Activated CD4-positive, alpha-beta T cell treated with anti-CD3 and anti-CD28 coated beads for 36 hours (primary cell): ENCODE measurements around the gene CACNA2D2. TPM values are rescaled to one million over a fixed set of nuclear protein-coding genes. Genes with fewer than 3 reads are reported as not detected.

ENCODE experiments used
- ATAC-seq: fragments of 200-7000 bp; cut with Tn5 transposase; one replicate; pipeline ENCODE4 v1.10.0; 2021; ENCODE audit warnings: mild to moderate bottlenecking, moderate library complexity
- CTCF ChIA-PET: fragments of 350-600 bp; sonication (Branson Sonifier 250); formaldehyde crosslinking; loops from one replicate; lab custom pipeline; 2021; ENCODE audit warnings: antibody characterized with exemption; lab: Charles Lee
- POLR2A ChIA-PET: fragments of 350-600 bp; sonication (Branson Sonifier 250); formaldehyde crosslinking; loops from one replicate; lab custom pipeline; 2021; ENCODE audit warnings: antibody characterized with exemption, inconsistent platforms; lab: Charles Lee
- DNase-seq: peaks from one replicate; pipeline ENCODE4 v3.0.0-alpha.2; 2020
- H3K27ac Mint-ChIP-seq: one replicate; pipeline ENCODE4 v1.8.0; 2021; ENCODE audit warnings: mixed read lengths
- H3K27me3 Mint-ChIP-seq: one replicate; pipeline ENCODE4 v1.8.0; 2021; ENCODE audit warnings: mixed read lengths
- H3K36me3 Mint-ChIP-seq: one replicate; pipeline ENCODE4 v1.8.0; 2021; ENCODE audit warnings: low read depth, mixed read lengths
- H3K4me1 Mint-ChIP-seq: one replicate; pipeline ENCODE4 v1.8.0; 2021; ENCODE audit warnings: mixed read lengths
- H3K4me3 Mint-ChIP-seq: one replicate; pipeline ENCODE4 v1.8.0; 2021; ENCODE audit warnings: mild to moderate bottlenecking, moderate library complexity, mixed read lengths
- H3K9me3 Mint-ChIP-seq: one replicate; pipeline ENCODE4 v1.8.0; 2021; ENCODE audit warnings: low read depth, mixed read lengths
- intact Hi-C, 2 experiments: fragments of 100-400 bp; cut with DNase I in 1 of 2; cut with micrococcal nuclease in 1 of 2; formaldehyde crosslinking; loops; one replicate each; pipeline versions ENCODE4 v1.14.2 to v1.15.1; 2022 to 2024; cut with DNase I, micrococcal nuclease
- total RNA-seq, 2 experiments: library from RNA; stranded (reverse); gene quantifications; one replicate each; pipeline ENCODE4 v1.2.3, GENCODE V29; 2021

Gene CACNA2D2
- total RNA-seq, 2 experiments from 2014 or later = 1.1 to 1.5 TPM

DNA sequence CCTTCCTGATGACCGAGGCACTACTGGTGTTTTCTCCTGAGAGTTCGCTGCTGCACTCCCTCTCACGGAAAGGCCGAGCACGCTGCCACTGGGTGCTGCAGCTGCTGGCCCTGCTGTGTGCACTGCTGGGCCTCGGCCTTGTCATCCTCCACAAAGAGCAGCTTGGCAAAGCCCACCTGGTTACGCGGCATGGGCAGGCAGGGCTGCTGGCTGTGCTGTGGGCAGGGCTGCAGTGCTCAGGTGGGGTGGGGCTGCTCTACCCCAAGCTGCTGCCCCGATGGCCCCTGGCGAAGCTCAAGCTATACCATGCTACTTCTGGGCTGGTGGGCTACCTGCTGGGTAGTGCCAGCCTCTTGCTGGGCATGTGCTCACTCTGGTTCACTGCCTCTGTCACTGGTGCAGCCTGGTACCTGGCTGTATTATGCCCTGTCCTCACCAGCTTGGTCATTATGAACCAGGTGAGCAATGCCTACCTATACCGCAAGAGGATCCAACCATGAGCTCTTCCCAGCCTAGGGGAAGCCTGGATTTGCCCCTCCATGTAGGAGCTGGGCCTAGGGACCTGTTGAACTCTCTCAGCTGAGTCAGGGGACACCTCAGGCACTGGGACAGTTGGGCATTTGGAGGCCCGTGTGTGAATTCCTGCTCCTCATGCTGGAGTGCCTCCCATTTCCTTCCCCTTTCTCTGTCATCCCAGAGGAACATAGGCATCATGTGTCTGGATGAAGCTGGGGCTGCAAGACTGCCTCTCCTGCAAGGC is 150.0 kb downstream of the CACNA2D2 start:
- Mint-ChIP-seq H3K4me3 (no peak overlapping the region), H3K4me1 (peaks cover 61% of the 10 kb centered on the region), H3K36me3 (peaks cover 35% of the 10 kb centered on the region), H3K27ac (no peak overlapping the region), H3K27me3 (no peaks in the 10 kb centered on the region), H3K9me3 (no peaks in the 10 kb centered on the region)
- DNase-seq = no peak
- ATAC-seq = no peak
- ChIA-PET POLR2A (interaction anchor here (1.0 to 1.2 kb wide), 2 partner anchors 12 to 16 kb away, joined by 3 read pairs; no protein-coding TSS in a partner anchor), CTCF (interaction anchor here (0.7 to 1.4 kb wide), 6 partner anchors 11 to 813 kb away, joined by 3 to 9 read pairs (median 4); partner anchors contain the start of genes IFRD2 and TUSC2)
- intact Hi-C loops = loop anchor here (5.0 to 10.0 kb wide), 6 partner anchors 214 to 1704 kb away; partner anchors contain the start of genes CISH (in 2 of the 2), C3orf18 (in 1 of the 2), DCAF1 (in 1 of the 2) and DUSP7 (in 1 of the 2)

DNA sequence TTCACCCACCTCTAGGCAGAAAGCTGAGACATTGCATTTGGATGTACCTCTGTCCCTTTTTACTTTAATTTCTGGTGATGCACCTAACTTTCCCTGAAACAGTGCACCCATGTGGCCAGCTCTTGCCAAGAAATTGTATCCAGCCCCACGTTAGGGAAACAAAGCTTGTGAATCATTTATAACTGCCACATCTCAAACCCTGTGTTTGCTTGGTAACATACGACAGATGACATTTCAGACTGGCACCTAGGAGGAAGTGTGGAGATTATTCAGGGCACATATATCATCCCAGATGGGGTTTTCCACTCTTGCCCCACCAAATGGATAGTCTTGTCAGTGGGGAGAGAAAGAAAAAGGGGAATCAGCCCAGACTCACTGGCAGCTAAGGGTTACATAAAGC is 150.7 kb downstream of the CACNA2D2 start:
- ChIA-PET CTCF (interaction anchor here (0.7 to 1.2 kb wide), 6 partner anchors 11 to 813 kb away, joined by 3 to 6 read pairs (median 4); partner anchors contain the start of genes IFRD2 and TUSC2), POLR2A (interaction anchor here (0.6 kb wide), 1 partner anchor 1141 kb away, joined by 5 read pairs; no protein-coding TSS in a partner anchor)
- Mint-ChIP-seq H3K4me1 (peaks cover 63% of the 10 kb centered on the region), H3K9me3 (no peaks in the 10 kb centered on the region), H3K27ac (no peak overlapping the region), H3K36me3 (peaks cover 37% of the 10 kb centered on the region), H3K27me3 (no peaks in the 10 kb centered on the region), H3K4me3 (no peak overlapping the region)
- intact Hi-C loops = loop anchor here (5.0 to 10.0 kb wide), 6 partner anchors 215 to 1705 kb away; partner anchors contain the start of genes CISH (in 2 of the 2), C3orf18 (in 1 of the 2), DCAF1 (in 1 of the 2) and DUSP7 (in 1 of the 2)
- DNase-seq (peak; percentile 49), ATAC-seq (no peak)

DNA sequence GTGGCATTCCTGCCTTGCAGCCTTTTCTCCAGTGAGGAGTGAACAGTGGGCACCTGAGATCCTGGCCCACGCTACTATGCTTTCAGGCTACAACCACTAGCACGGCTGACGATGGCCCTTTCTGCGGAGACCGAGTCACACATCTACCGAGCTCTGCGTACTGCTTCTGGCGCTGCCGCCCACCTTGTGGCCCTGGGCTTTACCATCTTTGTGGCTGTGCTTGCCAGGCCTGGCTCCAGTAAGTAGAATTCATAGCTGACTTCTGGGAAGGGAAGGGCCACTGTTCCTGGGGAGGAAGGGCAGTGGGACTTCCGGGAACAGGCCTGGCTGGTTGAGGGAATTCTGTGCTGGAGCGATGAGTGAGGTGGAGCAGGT is 152.1 kb downstream of the CACNA2D2 start:
- intact Hi-C loops = loop anchor here (1.0 to 10.0 kb wide), 10 partner anchors 8 to 1706 kb away; partner anchors contain the start of genes CISH (in 2 of the 2), TMEM115 (in 2 of the 2), C3orf18 (in 1 of the 2) and DCAF1 (in 1 of the 2)
- ChIA-PET POLR2A (interaction anchor here (0.5 to 2.7 kb wide), 4 partner anchors 11 to 235 kb away, joined by 3 to 20 read pairs (median 6); partner anchors contain the start of gene RASSF1), CTCF (interaction anchor here (1.0 to 1.9 kb wide), 2 partner anchors 9 to 13 kb away, joined by 3 to 17 read pairs; no protein-coding TSS in a partner anchor)
- H3K36me3 Mint-ChIP-seq = peaks cover 31% of the 10 kb centered on the region
- DNase-seq (no peak), ATAC-seq (no peak)
- peaks cover 55% of the 10 kb centered on the region for H3K4me1 Mint-ChIP-seq
- H3K9me3 Mint-ChIP-seq = no peaks in the 10 kb centered on the region
- peak overlapping the region; percentile 90 for H3K4me3 Mint-ChIP-seq
- H3K27ac Mint-ChIP-seq = peak overlapping the region; percentile 80
- H3K27me3 Mint-ChIP-seq = no peaks in the 10 kb centered on the region

DNA sequence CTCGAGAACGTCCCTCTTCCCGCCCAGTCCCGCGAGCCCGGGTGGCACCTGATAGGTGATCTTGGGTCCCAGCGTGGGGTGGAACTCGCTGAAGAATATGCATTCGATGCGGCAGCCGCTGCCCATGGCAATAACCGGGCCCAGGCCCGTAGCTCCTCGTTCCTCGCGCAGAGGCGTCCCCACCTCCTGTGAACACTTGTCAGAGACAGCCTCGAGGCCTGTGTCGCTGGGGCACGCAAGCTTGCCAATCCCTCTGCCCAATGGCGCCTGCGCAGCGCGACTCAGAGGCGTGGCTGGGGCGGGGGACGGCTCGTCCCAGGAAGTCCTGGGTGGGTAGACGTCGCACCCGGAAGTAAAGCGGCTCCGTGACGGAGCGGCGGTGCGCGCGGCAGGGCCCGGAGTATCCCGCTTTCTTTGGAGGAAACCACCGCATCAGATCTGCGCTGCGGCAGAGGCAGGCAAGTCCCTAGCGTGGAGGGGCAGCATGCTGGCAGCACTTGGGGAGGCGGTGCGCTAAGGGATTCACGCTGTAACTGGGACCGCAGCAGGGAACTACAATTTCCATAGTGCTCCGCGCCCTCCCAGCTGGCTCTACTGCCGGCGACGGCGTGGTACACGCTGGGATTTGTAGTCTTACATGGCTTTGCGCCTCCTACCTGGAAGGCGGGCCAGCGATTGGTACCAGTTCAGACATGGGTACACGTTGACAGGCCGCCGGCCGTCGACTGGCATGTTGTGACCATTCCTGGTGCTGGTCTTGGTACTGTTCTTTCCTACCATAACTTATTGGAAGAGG is 152.7 kb downstream of the CACNA2D2 start, which contains the start of the genes CYB561D2 and NPRL2:
TSS of gene CYB561D2 (plus strand) at position 336 of the 796 bp plus-strand sequence. CDS start 572 bp downstream, outside the sequence.
TSS of gene NPRL2 (minus strand) at position 249 of the 796 bp plus-strand sequence. CDS start at position 126, 123 bp downstream.
- no peaks in the 10 kb centered on the region for H3K9me3 Mint-ChIP-seq
- peaks cover 55% of the 10 kb centered on the region for H3K4me1 Mint-ChIP-seq
- H3K36me3 Mint-ChIP-seq = peaks cover 31% of the 10 kb centered on the region
- H3K4me3 Mint-ChIP-seq = peak within 1 kb of the TSS; percentile 90
- ChIA-PET POLR2A (interaction anchor here (0.5 to 2.7 kb wide), 10 partner anchors 8 to 396 kb away, joined by 3 to 20 read pairs (median 5); partner anchors contain the start of genes CISH, HYAL3, NAA80 and RASSF1), CTCF (interaction anchor here (0.5 to 1.9 kb wide), 14 partner anchors 8 to 267 kb away, joined by 3 to 17 read pairs (median 4); partner anchors contain the start of genes C3orf18, GNAI2, HYAL3 and NAA80)
- ATAC-seq = peak; percentile 90
- intact Hi-C loops = loop anchor here (1.0 to 10.0 kb wide), 14 partner anchors 9 to 1707 kb away; partner anchors contain the start of genes CISH (in 2 of the 2), HEMK1 (in 2 of the 2), IFRD2 (in 2 of the 2) and TMEM115 (in 2 of the 2)
- H3K27ac Mint-ChIP-seq = peak within 1 kb of the TSS; percentile 97
- DNase-seq = peak; percentile 99
- no peaks in the 10 kb centered on the region for H3K27me3 Mint-ChIP-seq

- POLR2A ChIA-PET = interaction anchor here (0.6 to 2.7 kb wide), 10 partner anchors 9 to 395 kb away, joined by 3 to 20 read pairs (median 5); partner anchors contain the start of genes CISH, HYAL3, NAA80 and RASSF1
- Mint-ChIP-seq H3K36me3 (peaks cover 30% of the 10 kb centered on the region), H3K4me1 (peaks cover 51% of the 10 kb centered on the region), H3K4me3 (peak overlapping the region; percentile 90), H3K27ac (peak overlapping the region; percentile 97), H3K27me3 (no peaks in the 10 kb centered on the region), H3K9me3 (no peaks in the 10 kb centered on the region)
- CTCF ChIA-PET = interaction anchor here (0.5 to 1.9 kb wide), 13 partner anchors 10 to 268 kb away, joined by 3 to 17 read pairs (median 4); partner anchors contain the start of genes C3orf18, GNAI2, HYAL3 and NAA80
- DNase-seq (no peak), ATAC-seq (no peak)
- intact Hi-C loops = loop anchor here (1.0 to 10.0 kb wide), 12 partner anchors 13 to 1707 kb away; partner anchors contain the start of genes CISH (in 2 of the 2), HEMK1 (in 2 of the 2), IFRD2 (in 2 of the 2) and C3orf18 (in 1 of the 2)
These were observed 153.3 kb downstream of the CACNA2D2 start for GRCh38 chr3:50350213-50350526.

DNA sequence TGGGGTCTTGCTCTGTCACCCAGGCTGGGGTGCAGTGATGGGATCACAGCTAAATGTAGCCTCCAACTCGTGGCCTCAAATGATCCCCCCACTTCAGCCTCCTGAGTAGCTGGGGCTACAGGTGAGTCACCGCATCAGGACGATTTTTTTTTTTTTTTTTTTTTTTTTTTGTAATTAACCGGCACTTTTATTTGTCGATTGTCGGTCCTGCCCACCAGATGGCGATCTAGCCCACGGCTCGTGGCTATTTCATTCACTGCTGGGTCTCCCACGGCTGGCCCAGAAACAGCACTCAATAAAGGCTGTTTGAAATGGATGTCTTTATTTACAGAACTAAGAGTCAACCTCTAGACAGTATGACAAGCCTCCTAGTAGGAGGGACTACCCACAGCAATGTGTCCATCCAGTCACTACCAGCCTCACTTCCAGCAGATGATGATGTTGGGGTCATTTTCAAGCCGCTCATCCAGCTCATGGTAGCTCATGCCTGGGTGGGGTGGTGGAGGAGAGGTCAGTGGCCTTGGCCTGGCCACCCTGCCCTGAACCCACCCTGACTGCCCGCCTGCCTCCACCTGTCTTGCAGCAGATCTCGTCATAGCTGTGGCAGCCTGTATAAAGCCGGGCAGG is 156.1 kb downstream of the CACNA2D2 start:
- ATAC-seq (peak; percentile 9), DNase-seq (peak; percentile 85)
- Mint-ChIP-seq H3K36me3 (peaks cover 17% of the 10 kb centered on the region), H3K4me3 (no peak overlapping the region), H3K9me3 (no peaks in the 10 kb centered on the region), H3K4me1 (peaks cover 48% of the 10 kb centered on the region), H3K27me3 (no peaks in the 10 kb centered on the region), H3K27ac (peak overlapping the region; percentile 66)
- ChIA-PET CTCF (interaction anchor here (0.6 to 2.5 kb wide), 12 partner anchors 10 to 1059 kb away, joined by 3 to 24 read pairs (median 4); partner anchors contain the start of gene TUSC2), POLR2A (interaction anchor here (0.6 to 1.3 kb wide), 5 partner anchors 10 to 114 kb away, joined by 3 to 4 read pairs (median 3); no protein-coding TSS in a partner anchor)
- intact Hi-C loops = loop anchor here (1.0 to 2.0 kb wide), 2 partner anchors 195 to 196 kb away; no protein-coding TSS in a partner anchor

DNA sequence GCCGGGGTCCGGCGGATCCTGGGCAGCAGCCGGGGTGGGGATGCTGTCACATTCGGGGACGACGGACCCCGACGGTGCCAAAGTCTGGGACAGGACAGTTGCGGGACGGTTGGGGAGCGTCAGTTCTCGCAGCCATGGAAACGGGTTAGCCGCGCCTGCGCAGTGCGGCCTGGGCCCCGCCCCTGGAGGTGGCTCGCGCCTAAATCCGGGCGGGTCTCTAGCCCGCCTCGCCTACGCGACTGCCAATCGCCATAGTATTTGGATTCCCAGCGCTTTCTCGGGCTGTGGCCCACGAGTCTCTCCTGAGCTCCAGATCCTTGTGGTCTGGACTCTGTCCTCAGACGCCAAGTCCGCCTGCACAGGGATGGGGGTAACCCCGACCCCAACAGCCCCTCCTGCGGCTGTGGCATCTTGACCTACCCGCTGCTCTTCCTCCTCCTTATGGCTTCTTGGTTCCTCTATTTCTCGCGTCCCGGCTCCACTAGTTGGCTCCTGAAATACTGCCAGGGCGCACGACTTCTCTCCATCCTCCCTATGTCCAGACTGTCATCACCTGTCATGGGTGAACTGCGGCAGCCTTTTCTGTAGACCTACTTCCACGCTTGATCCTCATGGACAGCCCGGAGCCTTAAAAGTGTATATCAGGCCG is 157.7 kb downstream of the CACNA2D2 start, which contains the start of gene ZMYND10:
TSS of gene ZMYND10 (minus strand) at position 147 of the 649 bp plus-strand sequence. CDS start 153 bp downstream, outside the sequence.
- intact Hi-C loops = loop anchor here in 1 of 2 experiments (2.0 kb wide), 1 partner anchor 197 kb away; no protein-coding TSS in a partner anchor
- ATAC-seq (peak; percentile 34), DNase-seq (peak; percentile 88)
- ChIA-PET POLR2A (interaction anchor here (0.9 kb wide), 1 partner anchor 9 kb away, joined by 3 read pairs; no protein-coding TSS in a partner anchor), CTCF (interaction anchor here (0.6 to 1.6 kb wide), 3 partner anchors 19 to 1638 kb away, joined by 3 to 4 read pairs (median 3); no protein-coding TSS in a partner anchor)
- no peaks in the 10 kb centered on the region for H3K27me3 Mint-ChIP-seq
- peak within 1 kb of the TSS; percentile 53 for H3K27ac Mint-ChIP-seq
- H3K4me1 Mint-ChIP-seq = peaks cover 45% of the 10 kb centered on the region
- H3K36me3 Mint-ChIP-seq = peaks cover 15% of the 10 kb centered on the region
- H3K4me3 Mint-ChIP-seq = peak within 1 kb of the TSS; percentile 38
- H3K9me3 Mint-ChIP-seq = no peaks in the 10 kb centered on the region

DNA sequence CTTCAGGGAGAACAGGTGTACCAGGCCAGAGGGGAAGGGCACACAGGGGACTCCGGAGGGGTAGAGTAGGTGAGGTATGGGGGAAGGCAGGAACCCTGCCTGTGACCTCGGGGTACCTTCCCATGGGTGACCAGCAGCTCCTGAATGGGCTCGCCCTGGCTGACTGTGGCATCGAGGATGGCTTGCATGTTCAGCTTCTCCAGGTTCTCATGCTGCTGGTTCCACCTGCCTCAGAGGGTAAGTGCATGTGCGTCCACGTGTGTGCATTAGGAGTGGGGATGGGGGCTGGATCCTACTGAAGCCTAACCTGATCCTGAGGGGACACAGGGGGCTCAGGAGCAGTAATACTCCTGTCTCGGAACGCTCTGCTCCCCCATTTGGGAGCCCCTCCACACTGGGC is 158.4 kb downstream of the CACNA2D2 start:
- ChIA-PET CTCF (interaction anchor here (0.6 to 1.6 kb wide), 5 partner anchors 9 to 1638 kb away, joined by 3 to 4 read pairs (median 4); no protein-coding TSS in a partner anchor), POLR2A (interaction anchor here (0.9 kb wide), 1 partner anchor 8 kb away, joined by 3 read pairs; no protein-coding TSS in a partner anchor)
- DNase-seq = no peak
- Mint-ChIP-seq H3K4me1 (peaks cover 40% of the 10 kb centered on the region), H3K36me3 (peaks cover 12% of the 10 kb centered on the region), H3K9me3 (no peaks in the 10 kb centered on the region), H3K27ac (no peak overlapping the region), H3K27me3 (no peaks in the 10 kb centered on the region), H3K4me3 (no peak overlapping the region)
- no peak for ATAC-seq
- intact Hi-C loops = no loop called here
